ENCODE measurements around the gene RNF215. TPM values are rescaled to one million over a fixed set of nuclear protein-coding genes. Genes with fewer than 3 reads are reported as not detected.

RNF215 gene
- total RNA-seq, 1 donor from 2014 or later, result 6.5 TPM

DNA sequence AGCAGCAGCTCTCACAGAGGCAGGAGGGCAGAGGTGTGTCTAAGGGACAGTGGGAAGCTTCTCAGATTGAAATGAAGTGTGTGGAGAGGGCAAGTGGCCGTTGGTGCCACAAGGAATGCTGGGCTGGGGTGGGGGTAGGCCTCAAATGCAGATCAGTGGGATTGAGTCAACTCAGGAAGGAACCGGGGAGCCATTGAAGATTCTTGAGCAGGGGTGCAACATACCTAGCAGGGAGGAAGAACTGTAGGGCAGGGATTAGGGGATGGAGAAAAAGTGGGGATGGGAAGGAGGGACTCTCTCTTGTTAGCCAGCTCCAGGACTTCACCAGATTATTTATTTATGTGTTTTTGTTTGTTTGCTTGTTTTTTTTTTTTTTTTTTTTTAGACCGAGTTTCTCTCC lies 6.7 kb upstream of the RNF215 start:
- no peak for DNase-seq

DNA sequence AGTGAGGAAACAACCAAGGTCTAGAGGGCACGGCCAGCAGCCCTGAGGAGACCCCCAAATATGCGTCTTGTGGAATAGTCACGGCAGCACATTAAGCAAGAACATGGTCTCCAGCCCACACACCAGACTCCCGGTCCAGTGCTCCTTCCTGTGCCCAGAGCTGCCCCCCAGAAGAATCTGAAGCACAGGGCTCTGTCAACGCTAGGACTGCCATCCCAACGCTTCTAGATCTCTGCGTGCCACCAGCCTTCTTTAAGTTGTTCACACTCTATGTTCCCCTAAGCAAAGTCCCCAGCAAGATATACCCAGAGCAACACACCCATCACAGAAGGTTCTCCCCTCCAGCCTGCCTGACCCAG lies 6.1 kb upstream of the RNF215 start:
- no peak for DNase-seq

DNA sequence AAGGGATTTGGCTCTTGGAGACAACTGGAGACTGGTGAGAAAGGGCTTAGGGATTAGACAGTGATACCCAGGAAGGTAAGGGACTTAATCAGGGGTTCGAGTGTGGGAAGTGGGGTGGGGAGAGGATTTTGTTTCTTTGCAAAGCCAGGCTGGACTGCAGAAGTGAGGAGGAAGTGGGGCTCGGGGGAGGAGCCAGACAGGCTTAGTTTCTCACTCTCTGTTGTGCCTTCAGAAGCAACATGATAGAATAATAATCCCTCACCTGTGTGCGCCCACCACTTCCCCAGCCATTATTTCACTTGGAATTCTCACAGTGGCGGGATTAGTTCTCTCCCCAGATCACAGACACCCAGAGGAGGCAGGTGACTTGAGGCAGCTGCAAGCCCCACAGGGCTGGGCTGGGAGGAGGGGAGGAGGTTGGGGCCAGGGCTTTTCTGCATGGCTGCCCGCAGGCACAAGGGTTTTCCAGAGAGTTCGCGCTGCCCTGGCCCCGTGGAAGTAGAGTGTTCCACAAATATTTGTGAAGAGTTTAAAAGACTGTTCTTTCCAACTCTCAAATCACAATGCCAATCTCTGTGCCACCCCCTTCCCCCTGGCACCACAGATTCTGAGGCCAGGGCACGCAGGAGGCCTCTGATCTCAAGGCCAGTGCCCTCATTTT lies 5.6 kb upstream of the RNF215 start:
- no peak for DNase-seq

DNA sequence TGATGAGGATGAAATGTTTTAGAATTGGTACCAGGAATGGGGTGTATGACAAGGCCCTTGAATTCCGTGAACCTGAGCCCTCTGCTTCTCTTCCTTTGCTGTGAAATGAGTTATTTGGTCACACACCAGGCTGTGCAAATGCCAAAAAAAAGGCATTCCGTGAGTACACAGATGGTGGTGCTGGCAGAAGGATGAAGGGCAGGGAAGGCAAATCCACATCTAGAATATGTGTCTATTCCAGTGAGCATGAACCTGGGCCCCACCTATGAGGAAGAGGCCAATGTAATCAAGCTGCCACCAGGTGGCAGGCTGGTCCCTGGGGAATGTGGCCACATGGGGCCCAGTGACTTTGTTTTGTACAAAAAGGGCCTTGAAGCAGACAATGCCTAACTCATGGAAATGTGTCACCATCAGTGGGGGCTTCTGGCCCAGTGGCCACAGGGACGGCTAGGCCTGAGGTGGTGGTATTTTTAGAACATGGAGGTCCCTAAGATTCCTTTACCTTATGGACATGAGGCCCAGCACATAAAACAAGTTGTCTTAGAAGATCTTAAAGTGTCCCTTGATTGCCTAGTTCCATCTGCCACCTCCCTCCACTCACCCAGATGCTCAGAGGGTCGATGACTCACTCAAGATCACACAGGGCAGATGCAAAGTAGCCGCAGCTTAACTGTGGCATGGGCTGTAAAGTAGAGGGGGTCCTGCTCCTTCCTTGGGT lies 3.9 kb upstream of the RNF215 start:
- no peak for DNase-seq

DNA sequence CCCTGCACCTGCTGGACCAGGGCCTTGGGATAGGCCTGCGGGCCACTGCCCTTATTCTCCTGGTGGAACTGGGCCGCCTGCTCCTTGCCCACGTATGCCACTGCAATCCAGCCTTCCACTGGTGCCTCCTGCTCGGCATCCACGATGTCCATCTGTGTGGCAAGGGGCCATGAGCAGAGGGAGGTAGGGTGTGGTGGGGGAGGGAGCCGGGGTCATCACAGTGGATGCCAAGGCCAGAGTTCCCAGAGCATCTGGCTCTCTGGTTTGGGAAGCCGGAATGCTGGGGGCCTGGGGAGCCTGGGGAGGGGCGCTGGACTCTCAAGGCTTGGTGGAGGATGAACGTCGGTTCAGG lies 627 bp downstream of the RNF215 start:
- no peak for DNase-seq

DNA sequence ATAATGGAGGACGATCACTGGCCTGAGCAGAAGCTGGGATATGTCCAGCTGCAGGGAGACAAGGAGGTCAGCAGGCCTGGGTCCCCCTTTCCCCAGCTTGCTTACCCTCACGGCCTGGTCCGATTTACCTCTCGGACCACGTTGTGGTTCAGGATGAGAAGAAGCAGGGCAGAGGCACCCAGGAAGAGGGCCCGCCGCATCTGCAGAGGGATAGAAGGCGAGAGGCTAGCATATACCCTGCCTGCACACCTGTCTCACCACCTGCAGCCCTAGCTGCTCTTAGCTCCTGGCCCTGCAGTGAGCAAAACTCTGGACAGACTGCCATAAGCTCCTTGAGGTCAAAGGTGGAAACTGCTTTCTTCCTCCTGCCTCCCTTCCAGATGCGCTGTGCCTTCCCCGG lies 1.3 kb downstream of the RNF215 start:
- DNase-seq, result no peak

DNA sequence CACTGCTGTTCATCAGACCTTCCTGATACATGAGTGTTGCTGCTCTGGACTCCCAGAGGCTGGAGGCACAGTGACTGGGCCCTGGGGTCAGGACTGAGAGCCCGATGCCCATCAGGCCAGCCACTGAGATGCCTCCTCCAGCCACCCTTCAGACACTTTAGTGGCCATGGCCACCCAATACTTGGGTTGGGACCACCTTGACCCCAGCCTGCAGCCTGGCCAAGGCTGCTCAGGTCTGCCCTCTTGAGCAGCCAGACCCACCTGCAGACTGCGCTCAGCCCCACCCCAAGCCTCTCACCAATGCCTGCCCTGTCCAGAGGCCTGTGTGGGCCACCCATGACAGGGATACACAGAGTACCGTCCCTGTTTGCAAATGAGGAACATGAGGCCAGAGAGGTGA lies 4.2 kb downstream of the RNF215 start:
- DNase-seq, result no peak

DNA sequence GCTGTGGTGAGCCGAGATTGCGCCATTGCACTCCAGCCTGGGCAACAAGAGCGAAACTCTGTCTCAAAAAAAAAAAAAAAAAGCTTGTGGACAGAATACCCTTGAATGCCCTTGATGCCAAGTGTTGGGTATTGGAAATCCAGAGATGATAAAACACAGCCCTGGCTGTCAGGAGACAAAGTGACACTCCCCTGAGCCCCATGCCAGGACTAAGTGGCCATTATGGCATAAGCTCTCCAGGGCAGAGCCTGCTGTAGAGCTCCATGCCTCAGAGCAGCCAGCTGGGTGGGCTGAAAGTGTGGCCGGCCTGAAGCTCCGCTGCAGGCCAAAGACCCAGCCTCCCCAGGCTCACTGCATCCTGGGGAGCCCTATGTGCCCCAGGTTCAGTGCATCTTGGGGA lies 4.9 kb downstream of the RNF215 start:
- DNase-seq, result no peak

DNA sequence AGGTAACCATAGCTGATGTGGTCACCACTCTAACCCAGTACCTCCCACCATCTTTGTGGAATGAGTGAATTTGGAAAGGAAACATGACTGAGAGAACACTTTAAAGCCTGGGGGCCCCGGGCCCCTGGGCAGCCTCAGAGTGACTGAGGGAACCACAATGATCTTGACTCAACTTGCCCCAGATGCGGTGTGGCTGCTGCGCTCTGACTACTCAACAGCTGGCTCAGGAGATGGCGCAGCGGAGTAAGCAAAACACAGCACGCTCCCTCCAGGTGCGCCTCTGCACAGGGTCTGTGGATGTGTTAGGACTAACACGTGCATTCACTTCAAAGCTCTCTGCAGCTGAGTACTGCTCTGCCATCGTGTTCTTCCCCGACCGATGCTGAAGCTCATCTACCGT lies 5.9 kb downstream of the RNF215 start:
- no peak for DNase-seq

DNA sequence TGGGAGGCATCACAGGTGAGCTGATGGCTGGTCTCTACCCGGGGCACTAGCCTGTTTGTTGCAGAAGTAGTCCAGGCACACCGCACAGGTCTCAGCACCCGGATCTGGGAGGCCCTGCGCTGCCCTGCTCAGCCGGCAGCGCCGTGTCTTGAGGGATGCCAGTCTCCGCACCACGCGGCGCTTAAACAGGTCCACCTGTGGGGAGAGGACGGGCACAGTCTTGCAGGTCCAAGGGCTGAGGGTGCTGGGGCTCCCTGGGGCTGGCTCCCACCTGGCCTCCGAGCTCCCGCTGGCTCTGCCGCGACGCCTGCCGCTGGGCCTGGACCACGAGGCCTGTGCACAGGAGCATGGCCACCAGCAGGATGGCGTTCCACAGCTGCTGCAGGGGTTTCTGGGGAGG lies 7.2 kb downstream of the RNF215 start:
- DNase-seq, result no peak

DNA sequence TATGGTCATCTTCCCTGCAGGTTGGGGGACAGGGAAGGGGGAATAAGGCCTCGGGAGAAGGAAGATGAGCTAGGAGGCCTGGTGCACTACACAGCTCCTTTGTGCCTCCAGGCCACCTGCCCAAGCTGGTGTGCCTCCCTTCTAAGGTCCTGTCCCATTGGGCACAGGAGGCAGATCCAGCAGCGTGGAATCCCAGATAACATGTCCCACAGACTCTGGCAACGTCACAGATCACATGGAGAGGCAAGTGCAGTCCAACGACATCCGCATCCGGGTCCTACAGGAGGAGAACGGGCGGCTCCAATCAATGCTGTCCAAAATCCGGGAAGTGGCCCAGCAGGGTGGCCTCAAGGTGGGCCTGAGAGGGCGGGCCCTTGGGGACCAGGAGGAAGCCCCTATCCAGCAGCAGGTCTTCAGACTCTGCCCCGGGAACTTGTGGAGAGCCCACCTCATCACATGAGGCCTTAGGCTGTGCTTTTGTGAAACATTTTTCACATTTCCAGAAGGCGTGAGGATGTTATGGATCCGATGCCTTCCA lies 11.8 kb downstream of the RNF215 start:
- no peak for DNase-seq

DNA sequence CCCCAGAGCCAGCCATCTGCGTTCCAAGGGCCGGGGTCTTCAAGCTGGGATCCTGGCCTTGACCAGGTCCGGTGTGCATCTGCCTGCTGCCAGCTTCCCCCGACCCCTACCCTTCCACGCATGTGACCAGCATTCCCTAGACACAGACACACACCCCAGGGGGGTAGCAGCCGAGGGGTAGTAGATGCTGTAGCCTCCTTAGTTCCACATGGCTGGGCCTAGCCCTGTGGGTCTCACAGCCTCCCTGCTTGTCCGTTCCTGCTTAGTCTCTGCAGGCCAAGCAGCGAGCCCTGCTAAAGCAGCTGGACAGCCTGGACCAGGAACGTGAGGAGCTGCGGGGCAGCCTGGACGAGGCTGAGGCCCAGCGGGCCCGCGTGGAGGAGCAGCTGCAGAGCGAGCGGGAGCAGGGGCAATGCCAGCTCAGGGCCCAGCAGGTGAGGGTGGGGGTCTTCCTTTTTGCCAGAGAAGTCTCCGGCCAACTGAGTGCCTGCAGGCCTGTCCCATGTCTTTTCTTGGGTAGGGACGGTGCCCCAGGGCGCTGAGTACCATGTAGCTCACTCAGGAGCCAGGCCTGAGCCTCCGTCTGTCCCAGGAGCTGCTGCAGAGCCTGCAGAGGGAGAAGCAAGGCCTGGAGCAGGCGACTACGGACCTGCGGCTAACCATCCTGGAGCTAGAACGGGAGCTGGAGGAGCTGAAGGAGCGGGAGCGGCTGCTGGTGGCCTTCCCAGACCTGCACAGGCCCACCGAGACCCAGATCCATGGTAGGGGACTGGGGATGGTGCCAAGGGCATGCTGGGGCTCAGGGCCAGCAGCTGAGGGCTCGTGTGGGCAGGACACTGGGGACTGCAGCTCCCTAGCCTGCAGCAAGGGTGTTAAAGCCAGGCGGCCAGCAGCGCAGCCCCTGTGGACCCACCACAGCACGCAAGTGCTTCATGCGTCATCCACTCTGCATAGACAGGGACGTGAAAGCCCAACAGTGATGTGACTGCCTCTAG lies 13.6 kb downstream of the RNF215 start:
- DNase-seq, result no peak

DNA sequence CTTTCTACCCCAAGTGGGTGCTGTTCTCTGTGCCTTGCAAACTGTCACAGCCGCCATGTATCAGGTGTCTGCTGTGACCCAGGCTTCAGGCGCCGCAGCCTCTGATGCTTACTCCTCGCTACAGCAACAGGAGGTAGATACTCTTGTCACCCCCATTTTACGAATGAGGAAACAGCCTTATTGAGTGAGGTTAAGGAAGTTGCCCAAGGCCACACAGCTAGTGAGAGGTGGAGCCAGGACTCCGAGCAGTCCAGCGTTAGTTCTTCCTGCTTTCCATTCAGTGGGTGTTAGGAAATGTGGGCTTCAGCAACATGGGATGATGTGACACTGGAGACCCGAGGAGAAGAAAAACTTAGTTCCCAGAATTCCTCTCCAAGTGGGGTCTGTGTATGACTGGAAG lies 14.3 kb downstream of the RNF215 start:
- DNase-seq, result no peak

DNA sequence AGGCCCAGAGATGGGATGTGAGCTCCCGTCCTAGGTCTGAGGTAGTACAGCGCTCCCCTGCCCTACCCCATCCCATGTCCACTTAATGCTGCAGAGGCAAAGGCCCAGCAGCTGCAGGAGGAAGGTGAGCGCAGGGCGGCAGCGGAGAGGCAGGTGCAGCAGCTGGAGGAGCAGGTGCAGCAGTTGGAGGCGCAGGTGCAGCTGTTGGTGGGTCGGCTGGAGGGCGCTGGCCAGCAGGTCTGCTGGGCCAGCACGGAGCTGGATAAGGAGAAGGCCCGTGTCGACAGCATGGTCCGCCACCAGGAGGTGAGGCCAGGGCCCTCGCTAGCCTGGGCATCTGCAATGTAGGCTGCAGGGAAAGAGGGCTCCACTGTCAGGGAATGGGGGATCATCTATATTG lies 15.2 kb downstream of the RNF215 start:
- DNase-seq, result no peak

DNA sequence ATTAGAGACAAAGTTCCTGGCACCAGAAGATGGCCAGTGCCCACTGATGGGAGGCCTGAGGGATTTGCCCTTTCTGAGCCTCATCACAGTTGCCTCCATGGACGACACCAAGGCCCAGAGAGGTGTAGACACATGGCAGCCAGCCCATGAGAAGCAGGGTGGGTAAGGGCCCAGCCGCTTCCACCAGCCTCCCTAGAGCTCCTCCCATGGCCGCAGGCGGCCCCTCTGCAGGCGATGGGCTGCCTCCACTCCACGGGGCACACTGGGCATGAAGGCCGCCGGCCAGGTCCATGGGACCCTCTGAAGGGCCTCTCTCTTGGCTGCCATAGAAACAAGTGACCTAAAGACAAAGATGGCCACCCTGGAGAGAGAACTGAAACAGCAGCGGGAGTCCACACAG lies 15.9 kb downstream of the RNF215 start:
- DNase-seq, result no peak

DNA sequence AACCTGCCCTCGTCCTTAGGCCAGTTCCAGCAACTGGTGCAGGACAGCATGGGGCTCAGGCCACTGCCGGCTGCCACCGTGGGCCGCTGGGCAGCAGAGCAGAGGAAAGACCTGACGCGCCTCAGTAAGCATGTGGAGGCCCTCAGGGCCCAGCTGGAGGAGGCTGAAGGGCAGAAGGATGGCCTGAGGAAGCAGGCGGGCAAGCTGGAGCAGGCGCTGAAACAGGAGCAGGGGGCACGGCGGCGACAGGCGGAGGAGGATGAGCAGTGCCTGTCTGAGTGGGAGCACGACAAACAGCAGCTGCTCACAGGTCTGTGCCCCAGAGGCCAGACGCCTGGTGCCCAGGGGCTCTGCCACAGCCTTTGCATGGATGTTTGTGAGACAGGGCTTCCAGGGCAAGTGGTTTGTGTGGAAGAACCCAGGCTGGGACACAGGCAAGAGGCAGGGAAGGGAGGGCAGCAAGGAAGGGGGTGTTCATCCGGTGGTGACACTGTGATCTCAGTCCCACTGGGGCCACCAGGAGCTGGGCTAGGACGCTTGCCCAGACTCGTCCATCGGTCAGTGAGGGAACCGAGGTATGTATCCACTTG lies 16.5 kb downstream of the RNF215 start:
- no peak for DNase-seq

DNA sequence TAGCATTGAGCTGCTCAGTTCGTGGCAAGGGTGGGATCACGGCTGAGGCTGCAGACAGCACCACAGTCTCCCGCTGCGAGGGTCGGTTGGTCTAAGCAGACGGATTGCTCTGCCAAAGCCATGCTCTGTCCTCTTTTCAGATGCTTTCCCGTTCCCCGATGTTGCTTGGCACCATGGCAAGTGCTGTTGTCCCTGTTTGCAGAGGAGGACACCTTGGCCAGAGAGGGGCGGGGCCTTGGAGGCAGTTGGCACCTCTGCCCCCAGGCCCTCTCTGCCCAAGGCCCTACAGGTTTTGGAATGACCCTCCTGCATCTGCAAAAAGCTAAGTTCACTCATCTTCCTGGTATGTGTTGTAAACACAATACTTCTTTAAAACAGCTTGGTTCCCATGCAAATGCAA lies 18.8 kb downstream of the RNF215 start:
- DNase-seq, result no peak

DNA sequence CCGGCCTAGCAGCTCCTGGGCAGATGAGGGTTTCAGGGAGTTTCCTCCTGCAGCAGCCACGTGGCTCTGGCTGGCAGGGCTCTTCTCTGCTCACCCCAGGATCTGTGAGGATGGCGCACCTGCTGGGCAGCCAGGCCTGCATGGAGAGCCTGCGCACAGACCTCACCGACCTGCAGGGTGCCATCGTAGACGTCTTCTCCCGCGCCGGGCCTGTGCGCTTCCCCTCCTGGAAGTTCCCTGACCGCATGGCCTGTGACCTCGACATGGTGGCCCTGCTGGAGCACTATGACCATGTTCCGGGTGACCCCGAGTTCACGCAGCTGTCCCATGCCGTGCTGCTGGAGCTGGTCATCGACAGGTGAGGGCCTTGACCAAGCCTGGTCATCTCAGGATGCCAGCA lies 21.3 kb downstream of the RNF215 start:
- no peak for DNase-seq

DNA sequence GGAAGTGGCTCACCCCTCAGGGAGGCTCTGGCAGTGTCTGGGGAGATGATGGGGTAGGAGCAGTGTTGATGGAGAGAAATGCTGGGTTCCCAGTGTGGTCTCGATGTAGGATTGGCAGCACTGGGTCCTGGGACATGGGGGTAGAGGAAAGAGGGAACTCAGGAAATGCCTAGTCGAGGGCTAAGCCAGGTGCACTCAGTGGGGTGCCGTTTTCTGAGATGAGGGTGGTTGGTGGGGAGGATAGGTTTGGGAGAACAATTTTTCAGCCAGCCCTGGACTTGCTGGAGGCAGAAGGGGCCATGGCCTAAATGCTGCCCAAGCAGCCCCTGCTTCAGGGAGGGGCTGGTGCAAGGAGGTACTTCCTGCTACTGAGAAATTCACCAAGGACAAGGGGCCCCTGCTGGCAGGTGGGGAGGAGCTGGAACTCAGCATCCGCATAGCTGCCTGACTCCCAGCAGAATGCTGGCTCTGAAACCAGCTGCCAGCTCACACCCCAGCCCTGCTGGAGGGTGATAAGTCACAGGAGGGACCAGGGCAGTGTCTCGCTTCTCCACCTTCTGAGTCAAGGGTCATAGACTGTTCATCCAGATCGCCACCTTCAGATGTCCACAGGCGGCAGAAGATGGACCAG lies 24.4 kb downstream of the RNF215 start:
- DNase-seq, result no peak

DNA sequence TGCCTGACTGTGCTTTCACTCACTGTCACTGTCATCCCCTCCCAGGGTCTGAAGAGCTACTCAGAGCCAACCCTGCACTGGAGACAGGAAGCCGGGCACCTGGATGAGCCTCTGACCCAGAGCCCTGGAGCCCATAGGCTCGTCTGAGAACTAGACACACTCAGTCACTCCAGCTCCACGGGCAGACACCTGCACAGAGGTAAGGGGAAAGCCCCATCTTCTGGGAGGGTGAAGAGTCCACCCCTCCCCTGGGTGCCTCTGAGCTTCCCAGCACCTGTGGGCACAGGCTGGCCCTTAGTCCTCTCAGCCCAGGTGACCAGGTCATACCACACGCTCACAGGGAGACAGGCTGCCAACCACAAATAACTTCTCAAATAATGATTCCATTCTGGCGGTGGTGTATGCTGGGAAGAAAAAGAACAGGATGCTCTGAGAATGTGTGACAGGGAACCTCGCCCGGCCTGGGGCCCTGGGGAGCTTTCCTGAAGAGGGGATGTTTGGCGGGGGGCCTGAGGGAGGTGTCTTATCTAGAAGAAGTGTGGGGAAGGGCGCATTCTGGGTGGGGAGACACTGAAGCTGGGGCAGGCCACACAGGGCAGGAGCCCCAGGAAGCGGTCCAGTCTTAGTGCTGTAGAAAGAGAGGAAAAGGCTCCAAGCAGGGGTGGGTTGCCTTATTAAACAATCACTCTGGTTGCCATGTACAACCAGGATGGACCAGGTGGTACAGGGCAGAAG lies 25.1 kb downstream of the RNF215 start:
- DNase-seq, result no peak

DNA sequence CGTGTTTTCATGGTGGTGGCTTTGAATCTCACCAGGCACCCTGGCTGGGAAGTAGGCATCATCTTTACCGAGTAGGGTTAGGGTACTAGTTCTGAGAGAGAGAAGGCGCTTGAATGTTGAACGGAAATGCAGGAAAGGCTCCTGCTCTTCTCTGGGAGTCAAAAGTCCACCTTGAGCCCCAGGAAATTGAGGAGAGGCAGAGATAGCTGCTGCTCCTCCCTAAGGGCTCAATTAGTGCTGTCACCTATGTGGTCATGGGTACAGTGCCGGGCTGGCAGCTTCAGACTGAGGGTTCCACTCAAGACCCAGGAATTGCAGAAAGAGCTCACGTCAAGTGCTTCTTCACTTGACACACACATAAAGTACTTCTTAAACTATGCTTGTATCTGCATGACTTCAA lies 28.7 kb downstream of the RNF215 start:
- DNase-seq, result no peak
